NCI-H1092 (cell line): Measurements from ENCODE around the gene ABCA7.
A peak's percentile ranks its signal among the peaks of the same experiment; 100 is the strongest.

Source experiments
- DNase-seq: peaks from one replicate; lab custom pipeline; 2025; lab: John Stamatoyannopoulos, UW

ABCA7 gene

DNA sequence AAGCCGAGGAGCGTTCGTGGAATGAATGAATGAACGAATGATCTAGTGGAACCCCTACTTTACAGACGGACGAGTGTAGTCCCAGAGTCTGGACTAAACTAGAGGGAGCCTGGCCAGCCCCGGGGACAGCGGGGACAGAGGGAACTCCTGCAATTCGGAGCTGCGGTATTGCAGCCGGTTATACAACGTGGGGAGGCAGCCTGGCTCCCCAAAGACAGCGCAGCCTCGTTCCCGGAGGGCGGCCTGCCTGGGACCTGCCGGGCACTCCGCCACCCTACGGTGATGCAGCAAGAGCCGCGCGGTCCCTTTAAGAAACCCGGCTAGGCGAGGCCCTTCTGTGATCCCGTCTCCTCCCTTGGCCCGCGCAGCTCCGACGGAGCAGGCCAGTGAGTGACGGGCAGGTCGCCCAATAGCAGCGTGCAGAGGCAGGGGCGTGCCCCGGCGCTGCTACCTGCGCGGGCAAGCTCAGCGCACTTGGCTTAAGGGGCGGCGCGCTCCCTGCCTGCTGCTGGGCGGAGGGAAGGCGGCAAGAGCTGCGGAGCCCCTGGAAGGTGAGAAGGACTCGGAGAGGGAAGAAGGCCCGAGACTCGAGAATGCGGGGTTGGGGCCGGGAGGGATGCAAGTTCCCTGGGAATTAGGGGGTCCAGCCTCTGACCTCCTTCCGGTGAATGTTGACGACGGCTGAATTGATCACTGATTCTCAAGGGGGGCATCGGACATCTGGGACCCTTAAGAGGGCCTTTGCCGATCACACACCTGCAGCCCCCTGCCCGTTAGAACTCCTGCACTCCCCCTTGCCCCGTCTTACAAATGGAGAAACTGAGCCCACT lies at the start of gene ABCA7:
ABCA7 (plus strand) TSS at position 462 of the 830 bp plus-strand sequence. CDS start 1,255 bp downstream, outside the sequence.
- DNase-seq: peak; percentile 97

DNA sequence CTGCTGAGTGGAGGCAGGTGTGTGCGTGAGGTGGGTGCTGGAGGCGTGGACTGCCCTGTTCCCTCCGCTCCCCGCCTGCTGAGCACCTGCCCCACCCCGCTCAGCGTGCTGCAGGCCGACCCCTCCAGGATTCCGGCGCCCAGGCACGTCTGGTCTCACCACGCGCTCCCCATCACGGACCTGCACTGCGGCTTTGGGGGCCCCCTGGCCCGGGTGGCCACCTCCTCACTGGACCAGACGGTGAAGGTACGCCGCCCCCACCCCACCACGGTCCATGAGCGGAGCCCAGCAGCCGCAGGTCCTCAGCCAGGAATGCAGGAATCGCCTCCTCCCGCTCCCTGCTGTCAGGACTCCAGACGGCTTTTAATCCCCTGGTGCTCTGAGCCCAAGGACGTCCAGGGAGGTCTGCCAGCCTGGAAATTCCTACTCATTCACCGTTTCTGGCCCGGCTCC lies 49.8 kb upstream of the ABCA7 start:
- no peak for DNase-seq

DNA sequence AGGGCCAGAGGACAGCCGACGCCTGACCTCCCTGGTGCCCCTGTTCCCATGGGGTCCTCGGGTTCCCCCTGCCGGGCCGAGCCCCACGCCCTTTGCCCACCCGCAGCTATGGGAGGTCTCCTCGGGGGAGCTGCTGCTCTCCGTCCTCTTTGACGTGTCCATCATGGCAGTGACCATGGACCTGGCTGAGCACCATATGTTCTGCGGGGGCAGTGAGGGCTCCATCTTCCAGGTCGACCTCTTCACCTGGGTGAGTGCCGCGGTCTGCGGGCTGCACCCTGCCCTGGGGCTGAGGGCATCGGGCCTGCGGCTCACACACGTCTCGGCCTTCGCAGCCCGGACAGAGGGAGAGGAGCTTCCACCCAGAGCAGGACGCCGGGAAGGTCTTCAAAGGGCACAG lies 49.2 kb upstream of the ABCA7 start:
- no peak for DNase-seq

- no peak for DNase-seq
Measured at GRCh38 chr19:991174-991931, 48.6 kb upstream of the ABCA7 start.

- no peak for DNase-seq
Measured at GRCh38 chr19:991932-992669, 47.8 kb upstream of the ABCA7 start.

GRCh38 chr19:992670-993055 lies 47.2 kb upstream of the ABCA7 start:
- no peak for DNase-seq

- no peak for DNase-seq
Measured at GRCh38 chr19:993361-993830, 46.5 kb upstream of the ABCA7 start.

DNA sequence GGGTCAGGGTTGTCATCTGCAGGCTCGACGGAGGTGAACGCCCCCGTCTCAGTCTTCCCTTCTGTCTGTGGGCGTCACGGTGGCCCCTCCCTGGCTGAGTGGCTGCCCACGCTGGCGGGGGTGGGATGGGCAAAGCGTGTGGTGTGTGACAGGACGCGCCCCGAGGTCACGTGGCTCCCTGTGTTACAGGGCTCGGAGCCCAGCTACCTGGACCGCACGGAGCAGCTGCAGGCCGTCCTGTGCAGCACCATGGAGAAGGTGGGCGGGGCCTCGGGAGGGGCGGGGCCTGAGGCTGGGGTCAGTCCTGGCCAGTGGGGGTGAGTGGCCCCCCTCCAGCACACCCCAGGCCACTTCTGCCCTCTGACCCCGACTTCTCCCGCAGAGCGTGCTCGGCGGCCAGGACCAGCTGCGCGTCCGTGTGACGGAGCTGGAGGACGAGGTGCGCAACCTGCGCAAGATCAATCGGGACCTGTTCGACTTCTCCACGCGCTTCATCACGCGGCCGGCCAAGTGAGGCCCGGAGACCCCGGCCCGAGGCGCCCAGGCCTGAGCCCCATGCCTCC lies 46.0 kb upstream of the ABCA7 start:
- DNase-seq: no peak

GRCh38 chr19:994516-994915 lies 45.4 kb upstream of the ABCA7 start:
- DNase-seq: no peak

DNA sequence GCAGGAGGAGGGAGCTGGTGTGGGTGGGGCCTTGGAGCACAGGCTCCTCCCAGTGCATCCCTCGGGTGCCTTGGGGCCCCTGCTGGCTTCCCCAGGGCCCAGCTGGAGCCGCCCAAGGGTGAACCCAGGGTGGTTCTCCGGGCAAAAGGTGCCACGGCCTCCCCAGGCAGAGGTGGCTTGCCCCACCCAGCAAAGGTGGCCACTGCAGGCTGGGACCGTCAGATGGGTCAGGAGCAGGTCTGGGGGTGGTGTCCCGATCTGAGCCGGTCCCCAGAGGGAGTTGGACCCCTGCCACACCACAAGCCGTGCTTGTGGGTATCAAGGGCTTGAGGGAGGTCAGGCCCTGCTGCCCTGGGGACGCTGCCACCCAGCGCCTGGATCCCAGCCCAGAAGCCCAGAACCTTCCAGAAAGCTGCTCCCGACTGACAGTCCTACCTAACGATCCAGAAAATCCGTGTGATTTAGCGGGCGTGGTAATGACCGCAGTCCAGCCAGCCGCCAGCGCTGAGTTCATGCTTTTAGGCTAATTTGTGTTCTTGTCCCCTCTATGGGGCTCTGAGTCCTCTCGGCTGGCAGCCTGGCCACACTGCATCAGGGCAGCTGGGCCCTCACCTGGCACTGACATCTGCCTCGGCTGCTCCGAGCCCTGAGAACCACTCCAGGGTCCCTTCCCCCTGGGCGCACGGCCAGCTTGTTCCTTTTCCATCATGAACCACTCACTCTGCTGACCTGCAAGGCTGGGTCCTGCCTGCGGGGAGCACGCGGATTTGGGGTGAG lies 44.7 kb upstream of the ABCA7 start:
- DNase-seq: peak; percentile 74

DNA sequence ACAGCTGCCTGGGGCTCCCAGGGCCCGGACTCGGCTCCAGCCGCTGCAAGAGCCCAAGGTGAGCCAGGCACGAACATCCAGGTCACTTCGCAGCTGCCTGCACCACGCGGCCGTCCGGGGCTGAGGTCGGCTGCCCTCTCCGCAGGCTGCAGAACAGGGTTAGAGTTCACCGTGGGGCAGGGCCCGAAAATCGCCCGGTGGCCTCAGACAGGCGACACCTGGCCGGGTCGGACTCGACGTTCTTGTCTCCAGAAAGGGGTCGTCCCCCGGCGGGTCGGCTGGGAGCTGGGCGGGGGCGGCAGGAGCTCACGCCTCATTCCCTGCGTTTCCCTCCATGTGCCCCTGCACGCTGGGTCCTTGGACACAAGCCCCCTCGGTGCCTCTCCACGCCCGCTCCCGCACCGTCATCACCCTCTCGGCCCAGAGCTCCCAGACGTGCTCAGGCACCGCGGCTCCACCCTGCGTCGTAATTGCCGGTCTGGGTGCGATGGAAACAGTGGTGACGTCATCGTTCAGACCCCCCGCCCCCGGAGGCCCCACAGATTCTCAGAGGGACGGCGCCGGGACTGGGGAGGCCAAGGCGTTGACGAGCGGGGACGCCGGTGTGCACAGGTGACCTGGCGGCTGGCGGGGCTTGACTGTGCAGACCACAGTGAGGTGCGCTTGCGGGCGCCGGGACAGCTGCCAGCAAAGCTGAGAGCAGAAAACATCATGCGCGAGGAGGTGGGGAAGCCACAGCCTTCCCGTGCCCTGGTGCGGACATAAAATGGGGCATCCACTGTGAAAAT lies 43.7 kb upstream of the ABCA7 start:
- peak; percentile 62 for DNase-seq

DNA sequence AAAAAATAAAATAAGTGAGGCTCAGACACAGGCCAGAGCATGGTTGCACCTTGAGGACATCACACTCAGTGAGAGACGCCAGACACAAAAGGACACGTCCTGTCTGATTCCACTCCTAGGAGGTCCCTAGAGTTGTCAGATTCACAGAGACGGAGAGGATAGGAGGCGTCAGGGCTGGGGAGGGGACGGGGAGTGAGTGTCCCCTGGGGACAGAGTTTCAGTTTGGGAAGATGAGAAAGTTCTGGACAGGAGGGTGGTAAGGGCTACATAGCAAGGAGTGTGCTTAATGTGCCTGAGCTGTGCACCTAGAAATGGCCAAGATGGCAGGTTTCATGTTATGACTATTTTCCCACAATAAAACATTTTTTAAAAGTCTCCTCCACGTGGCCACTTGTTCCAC lies 41.8 kb upstream of the ABCA7 start:
- DNase-seq: no peak

DNA sequence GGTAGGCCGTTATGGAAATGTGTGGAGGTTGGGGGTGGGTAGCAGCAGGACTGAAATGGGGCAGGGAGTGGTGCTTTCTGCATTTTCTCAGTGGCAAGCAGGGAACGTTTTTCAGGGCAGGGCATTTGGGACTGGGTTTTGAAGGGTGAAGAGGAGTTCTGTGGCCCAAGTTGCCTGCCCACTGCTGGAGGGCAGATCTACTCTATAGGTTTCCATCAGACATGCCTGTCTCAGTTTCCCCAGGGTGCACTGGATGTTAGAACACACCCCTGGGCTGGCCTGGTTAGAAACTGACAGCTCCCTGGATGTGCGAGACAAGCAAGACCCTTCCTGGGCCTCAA lies 40.6 kb upstream of the ABCA7 start:
- DNase-seq: no peak

DNA sequence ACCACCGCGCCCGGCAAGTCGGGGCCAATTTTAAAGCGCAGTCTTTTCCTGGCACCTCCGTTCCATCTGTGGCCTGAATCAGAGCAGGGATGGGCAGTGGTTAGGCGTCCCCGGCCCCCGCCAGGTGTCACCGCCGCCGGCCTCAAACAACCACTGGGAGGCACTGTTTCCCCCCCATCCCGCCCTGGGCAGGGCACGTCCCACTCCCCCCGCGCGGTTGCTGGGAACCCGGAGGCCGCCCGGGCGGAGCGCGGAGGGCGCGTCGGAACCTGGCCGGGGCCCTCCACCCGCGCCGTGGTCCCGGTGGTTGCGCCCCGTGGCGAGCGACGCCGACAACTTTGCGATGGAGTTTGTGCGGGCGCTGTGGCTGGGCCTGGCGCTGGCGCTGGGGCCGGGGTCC lies 39.8 kb upstream of the ABCA7 start, which contains the start of gene GRIN3B:
GRIN3B (plus strand) TSS at position 325 of the 400 bp plus-strand sequence; CDS start at position 344, 19 bp downstream.
- DNase-seq: no peak

DNA sequence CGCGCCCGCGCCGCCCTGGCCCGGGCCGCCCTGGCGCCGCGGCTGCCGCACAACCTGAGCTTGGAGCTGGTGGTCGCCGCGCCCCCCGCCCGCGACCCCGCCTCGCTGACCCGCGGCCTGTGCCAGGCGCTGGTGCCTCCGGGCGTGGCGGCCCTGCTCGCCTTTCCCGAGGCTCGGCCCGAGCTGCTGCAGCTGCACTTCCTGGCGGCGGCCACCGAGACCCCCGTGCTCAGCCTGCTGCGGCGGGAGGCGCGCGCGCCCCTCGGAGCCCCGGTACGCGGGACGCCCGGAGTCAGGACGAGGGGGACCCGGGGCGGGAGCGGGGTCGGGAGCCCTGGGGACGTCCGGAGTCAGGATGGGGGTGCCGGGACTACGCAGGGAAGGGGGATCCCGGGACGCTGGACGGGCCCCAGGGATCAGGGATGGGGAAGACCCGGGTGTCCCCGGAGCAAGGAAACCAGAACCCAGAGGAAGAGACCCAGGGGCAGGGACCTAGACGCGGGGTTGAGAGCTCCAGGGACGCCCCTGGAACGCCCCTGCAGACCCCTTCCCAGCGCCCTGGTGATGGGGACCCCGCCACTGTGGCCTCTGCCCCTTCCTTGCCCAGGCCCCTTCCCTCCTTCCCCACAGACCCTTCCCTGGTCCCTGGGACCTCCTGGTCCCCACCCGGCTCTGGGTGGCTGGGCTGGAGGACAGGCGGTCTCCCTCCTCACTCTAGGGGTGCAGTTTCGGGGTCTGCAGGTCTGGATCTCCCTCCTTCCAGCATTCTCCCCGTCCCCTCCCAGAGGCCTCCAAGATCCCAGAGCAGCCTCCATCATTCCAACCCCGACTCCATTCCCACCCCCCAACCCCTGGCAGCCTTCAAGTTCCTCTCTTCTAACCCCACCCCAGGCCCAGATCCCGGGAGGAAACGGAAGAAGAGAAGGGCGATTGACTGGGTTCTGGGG lies 39.0 kb upstream of the ABCA7 start:
- DNase-seq: no peak

DNA sequence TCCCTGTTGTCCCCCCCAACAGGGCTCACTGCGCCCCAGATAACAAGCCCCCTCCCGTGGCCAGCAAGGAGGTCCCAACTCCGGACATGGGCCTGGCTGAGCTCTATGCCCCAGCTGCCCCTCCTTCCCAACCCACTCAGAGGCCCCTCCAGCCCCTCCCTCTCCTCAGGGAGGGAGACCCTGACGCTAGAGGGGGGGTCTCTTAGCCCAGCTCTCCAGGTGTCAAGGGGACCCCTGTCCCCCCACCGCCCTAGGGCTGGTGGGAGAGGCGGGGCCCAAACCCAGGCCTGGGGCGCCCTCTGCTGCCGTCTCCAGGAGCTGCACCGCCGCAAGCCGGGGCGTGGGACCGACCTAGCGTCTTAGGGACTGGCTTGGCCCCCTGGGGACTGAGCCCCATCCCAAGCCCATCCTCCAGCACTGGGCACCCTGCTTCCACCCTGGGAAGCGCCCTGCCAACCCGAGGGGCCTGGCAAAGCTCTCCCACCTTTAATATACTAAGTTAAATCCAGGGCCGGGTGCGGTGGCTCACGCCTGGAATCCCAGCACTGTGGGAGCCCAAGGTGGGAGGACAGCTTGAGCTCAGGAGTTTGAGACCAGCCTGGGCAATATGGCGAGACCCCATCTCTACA lies 38.3 kb upstream of the ABCA7 start:
- no peak for DNase-seq

DNA sequence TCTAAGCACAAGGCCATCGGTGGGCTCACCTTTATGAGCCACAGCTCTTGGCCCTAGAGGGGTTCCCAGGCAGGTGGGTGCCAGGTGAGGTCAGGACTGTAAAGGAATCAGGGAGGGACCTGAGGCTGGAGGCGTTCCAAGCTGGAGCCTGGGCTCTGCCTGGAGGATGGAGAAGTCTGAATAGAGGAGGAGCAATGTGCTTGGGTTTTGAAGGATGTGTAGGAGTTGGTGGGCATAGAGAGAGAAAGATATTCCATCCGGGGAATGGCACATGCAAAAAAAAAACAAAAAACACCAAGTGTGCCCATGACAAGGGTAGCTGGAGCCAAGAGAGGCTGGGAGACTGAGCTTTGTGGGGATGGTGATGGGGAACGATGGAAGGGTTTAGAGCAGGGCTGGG lies 37.3 kb upstream of the ABCA7 start:
- DNase-seq: no peak

DNA sequence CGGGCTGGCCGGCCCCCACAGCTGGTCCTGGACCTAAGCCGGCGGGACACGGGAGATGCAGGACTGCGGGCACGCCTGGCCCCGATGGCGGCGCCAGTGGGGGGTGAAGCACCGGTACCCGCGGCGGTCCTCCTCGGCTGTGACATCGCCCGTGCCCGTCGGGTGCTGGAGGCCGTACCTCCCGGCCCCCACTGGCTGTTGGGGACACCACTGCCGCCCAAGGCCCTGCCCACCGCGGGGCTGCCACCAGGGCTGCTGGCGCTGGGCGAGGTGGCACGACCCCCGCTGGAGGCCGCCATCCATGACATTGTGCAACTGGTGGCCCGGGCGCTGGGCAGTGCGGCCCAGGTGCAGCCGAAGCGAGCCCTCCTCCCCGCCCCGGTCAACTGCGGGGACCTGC lies 36.6 kb upstream of the ABCA7 start:
- no peak for DNase-seq
